ENCODE results near the gene SF3B2.

Gene SF3B2

GRCh38 chr11:66035653-66036333, 16.4 kb upstream of the SF3B2 start:
- H3K9ac ChIP-seq (ENCODE audit: low read depth in 1 of 2, low read length in 2 of 2), result no peak overlapping the region
- no peaks in the 10 kb centered on the region for H3K4me1 ChIP-seq (ENCODE audit: control insufficient read depth in 2 of 2, insufficient read depth in 2 of 2, low read length in 2 of 2)
- H3K36me3 ChIP-seq (ENCODE audit: control insufficient read depth in 2 of 2, insufficient read depth in 2 of 2, low read length in 2 of 2), result no peaks in the 10 kb centered on the region
- H3K9me3 ChIP-seq (ENCODE audit: control insufficient read depth in 2 of 2, low read length in 2 of 2), result no peaks in the 10 kb centered on the region
- H3K27ac ChIP-seq (ENCODE audit: low read depth in 2 of 2, low read length in 2 of 2), result no peak overlapping the region
- H3K27me3 ChIP-seq (ENCODE audit: control insufficient read depth in 2 of 2, insufficient read depth in 2 of 2, low read length in 2 of 2), result peaks cover 0 to 4% of the 10 kb centered on the region in 2 donors
- H3K4me3 ChIP-seq (ENCODE audit: low read length in 2 of 2), result no peak overlapping the region

- Histone ChIP-seq H3K27me3 (ENCODE audit: control insufficient read depth in 2 of 2, insufficient read depth in 2 of 2, low read length in 2 of 2) (peaks cover 0 to 4% of the 10 kb centered on the region in 2 donors), H3K4me1 (ENCODE audit: control insufficient read depth in 2 of 2, insufficient read depth in 2 of 2, low read length in 2 of 2) (no peaks in the 10 kb centered on the region), H3K27ac (ENCODE audit: low read depth in 2 of 2, low read length in 2 of 2) (no peak overlapping the region), H3K36me3 (ENCODE audit: control insufficient read depth in 2 of 2, insufficient read depth in 2 of 2, low read length in 2 of 2) (no peaks in the 10 kb centered on the region), H3K4me3 (ENCODE audit: low read length in 2 of 2) (no peak overlapping the region), H3K9ac (ENCODE audit: low read depth in 1 of 2, low read length in 2 of 2) (no peak overlapping the region), H3K9me3 (ENCODE audit: control insufficient read depth in 2 of 2, low read length in 2 of 2) (no peaks in the 10 kb centered on the region)
Observed at GRCh38 chr11:66036334-66036710, 15.8 kb upstream of the SF3B2 start.

- no peaks in the 10 kb centered on the region for H3K36me3 ChIP-seq (ENCODE audit: control insufficient read depth in 2 of 2, insufficient read depth in 2 of 2, low read length in 2 of 2)
- no peaks in the 10 kb centered on the region for H3K4me1 ChIP-seq (ENCODE audit: control insufficient read depth in 2 of 2, insufficient read depth in 2 of 2, low read length in 2 of 2)
- H3K27ac ChIP-seq (ENCODE audit: low read depth in 2 of 2, low read length in 2 of 2), result no peak overlapping the region
- H3K9me3 ChIP-seq (ENCODE audit: control insufficient read depth in 2 of 2, low read length in 2 of 2), result no peaks in the 10 kb centered on the region
- peaks cover 0 to 4% of the 10 kb centered on the region in 2 donors for H3K27me3 ChIP-seq (ENCODE audit: control insufficient read depth in 2 of 2, insufficient read depth in 2 of 2, low read length in 2 of 2)
- no peak overlapping the region for H3K4me3 ChIP-seq (ENCODE audit: low read length in 2 of 2)
- no peak overlapping the region for H3K9ac ChIP-seq (ENCODE audit: low read depth in 1 of 2, low read length in 2 of 2)
Observed at GRCh38 chr11:66037327-66037726, 14.8 kb upstream of the SF3B2 start.

- Histone ChIP-seq H3K4me1 (ENCODE audit: control insufficient read depth in 2 of 2, insufficient read depth in 2 of 2, low read length in 2 of 2) (no peaks in the 10 kb centered on the region), H3K9ac (ENCODE audit: low read depth in 1 of 2, low read length in 2 of 2) (no peak overlapping the region), H3K9me3 (ENCODE audit: control insufficient read depth in 2 of 2, low read length in 2 of 2) (no peaks in the 10 kb centered on the region), H3K27me3 (ENCODE audit: control insufficient read depth in 2 of 2, insufficient read depth in 2 of 2, low read length in 2 of 2) (peaks cover 0 to 3% of the 10 kb centered on the region in 2 donors), H3K27ac (ENCODE audit: low read depth in 2 of 2, low read length in 2 of 2) (no peak overlapping the region), H3K4me3 (ENCODE audit: low read length in 2 of 2) (no peak overlapping the region), H3K36me3 (ENCODE audit: control insufficient read depth in 2 of 2, insufficient read depth in 2 of 2, low read length in 2 of 2) (no peaks in the 10 kb centered on the region)
Observed at GRCh38 chr11:66039765-66040164, 12.4 kb upstream of the SF3B2 start.

DNA sequence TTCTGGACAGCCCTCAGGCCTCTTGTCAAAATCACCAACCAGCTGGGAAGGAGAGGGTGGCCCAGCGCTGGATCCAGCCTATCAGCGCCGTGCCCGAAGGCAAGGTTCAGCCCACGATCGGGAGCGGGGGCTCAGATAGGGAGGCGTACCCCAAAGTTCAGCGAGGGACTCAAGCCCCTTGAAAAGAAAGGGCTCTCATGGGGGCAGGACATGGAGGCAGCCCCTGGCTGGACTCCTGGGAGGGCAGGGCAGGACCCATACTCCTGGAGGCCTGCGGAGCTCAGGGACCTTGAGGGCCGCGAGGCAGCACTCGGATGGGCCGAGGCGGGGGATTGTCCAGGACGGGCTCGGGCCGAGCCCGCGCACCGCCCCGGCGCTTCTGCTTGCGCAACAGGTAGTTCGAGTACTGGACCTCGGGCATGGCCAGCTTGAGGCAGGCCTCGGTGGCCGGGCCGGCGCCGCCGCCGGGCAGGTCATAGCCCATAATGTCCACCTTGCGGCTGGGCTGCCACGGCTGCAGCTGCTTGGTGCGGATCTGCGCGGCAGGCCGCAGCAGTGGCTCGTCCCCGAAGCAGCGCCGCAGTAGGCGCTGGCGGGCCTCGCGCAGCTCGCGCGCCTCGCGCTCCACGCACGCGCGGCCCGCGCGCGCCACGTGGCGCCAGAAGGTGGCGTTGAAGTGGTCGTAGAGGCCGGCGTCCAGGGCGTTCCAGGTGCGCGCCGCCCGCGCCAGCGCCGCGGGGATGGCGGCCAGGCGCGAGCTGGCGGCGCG, 9.8 kb upstream of the SF3B2 start:
- peaks cover 3 to 6% of the 10 kb centered on the region in 2 donors for H3K27me3 ChIP-seq (ENCODE audit: control insufficient read depth in 2 of 2, insufficient read depth in 2 of 2, low read length in 2 of 2)
- H3K9me3 ChIP-seq (ENCODE audit: control insufficient read depth in 2 of 2, low read length in 2 of 2), result no peaks in the 10 kb centered on the region
- H3K27ac ChIP-seq (ENCODE audit: low read depth in 2 of 2, low read length in 2 of 2), result no peak overlapping the region
- no peak overlapping the region for H3K9ac ChIP-seq (ENCODE audit: low read depth in 1 of 2, low read length in 2 of 2)
- no peaks in the 10 kb centered on the region for H3K4me1 ChIP-seq (ENCODE audit: control insufficient read depth in 2 of 2, insufficient read depth in 2 of 2, low read length in 2 of 2)
- H3K4me3 ChIP-seq (ENCODE audit: low read length in 2 of 2), result no peak overlapping the region
- H3K36me3 ChIP-seq (ENCODE audit: control insufficient read depth in 2 of 2, insufficient read depth in 2 of 2, low read length in 2 of 2), result no peaks in the 10 kb centered on the region

DNA sequence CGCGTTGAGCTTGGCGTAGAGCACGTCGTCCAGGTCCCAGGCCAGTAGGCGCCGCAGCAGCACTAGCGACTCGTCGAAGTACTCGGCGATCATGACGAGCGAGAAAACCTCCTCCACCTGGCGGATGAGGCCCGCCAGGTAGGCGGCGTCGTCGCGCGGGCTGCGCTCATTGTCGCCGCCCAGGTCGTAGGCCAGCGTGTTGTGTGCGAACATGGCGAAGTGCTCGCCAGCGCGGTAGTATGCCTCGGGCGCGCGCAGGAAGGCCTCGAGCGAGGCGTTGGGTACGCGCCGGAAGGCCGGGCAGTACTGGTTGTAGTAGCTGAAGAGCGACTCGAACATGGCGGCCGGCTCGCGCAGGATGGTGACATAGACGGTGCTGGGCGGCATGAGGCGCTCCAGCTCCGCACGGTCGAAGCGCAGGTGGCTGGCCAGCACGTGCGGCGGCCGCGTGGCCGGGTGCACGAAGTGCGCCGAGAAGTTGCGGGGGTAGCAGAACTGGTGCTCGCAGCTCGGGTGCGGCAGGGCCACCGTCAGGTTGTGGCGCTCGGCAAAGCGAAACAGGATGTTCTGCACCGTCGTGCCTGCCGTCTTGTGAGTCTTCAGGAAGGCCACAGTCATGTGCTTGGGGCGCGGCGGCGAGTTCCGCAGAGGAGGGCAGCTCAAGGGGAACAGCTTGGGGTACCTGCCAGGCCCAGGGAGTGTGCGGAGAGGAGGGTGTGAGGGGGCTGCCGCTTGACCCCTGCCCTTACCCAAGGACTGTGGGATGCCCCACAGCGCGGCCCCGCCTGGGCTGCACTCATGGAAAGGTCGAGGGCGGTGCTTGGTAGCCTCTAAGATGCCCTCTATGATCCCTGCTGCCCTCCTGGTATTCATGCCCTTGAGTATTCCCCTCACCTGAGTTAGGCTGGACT, 8.9 kb upstream of the SF3B2 start:
- no peaks in the 10 kb centered on the region for H3K36me3 ChIP-seq (ENCODE audit: control insufficient read depth in 2 of 2, insufficient read depth in 2 of 2, low read length in 2 of 2)
- H3K9ac ChIP-seq (ENCODE audit: low read depth in 1 of 2, low read length in 2 of 2), result no peak overlapping the region
- H3K4me1 ChIP-seq (ENCODE audit: control insufficient read depth in 2 of 2, insufficient read depth in 2 of 2, low read length in 2 of 2), result no peaks in the 10 kb centered on the region
- no peaks in the 10 kb centered on the region for H3K9me3 ChIP-seq (ENCODE audit: control insufficient read depth in 2 of 2, low read length in 2 of 2)
- H3K4me3 ChIP-seq (ENCODE audit: low read length in 2 of 2), result no peak overlapping the region
- H3K27ac ChIP-seq (ENCODE audit: low read depth in 2 of 2, low read length in 2 of 2), result no peak overlapping the region
- H3K27me3 ChIP-seq (ENCODE audit: control insufficient read depth in 2 of 2, insufficient read depth in 2 of 2, low read length in 2 of 2), result peaks cover 3 to 6% of the 10 kb centered on the region in 2 donors

DNA sequence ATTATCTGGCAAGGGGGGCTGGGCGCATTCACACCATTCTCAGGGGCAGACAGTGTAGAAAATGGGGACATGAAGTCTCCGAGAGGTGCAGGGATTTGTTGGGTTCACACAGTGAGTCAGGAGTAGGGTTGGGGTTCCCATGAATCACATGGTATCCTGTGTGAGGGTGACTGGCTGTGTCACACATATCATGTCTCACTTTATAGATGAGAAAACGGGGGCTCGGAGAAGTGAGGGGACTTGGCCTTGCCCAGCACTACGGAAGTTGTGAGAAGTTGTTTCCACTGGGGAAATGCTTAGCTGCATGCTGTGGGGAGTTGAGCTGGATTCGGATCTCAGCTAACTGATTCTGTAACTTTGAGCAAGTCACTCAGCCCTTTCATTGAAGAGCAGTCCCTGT, 7.4 kb upstream of the SF3B2 start:
- Histone ChIP-seq H3K27ac (ENCODE audit: low read depth in 2 of 2, low read length in 2 of 2) (no peak overlapping the region), H3K9ac (ENCODE audit: low read depth in 1 of 2, low read length in 2 of 2) (no peak overlapping the region), H3K9me3 (ENCODE audit: control insufficient read depth in 2 of 2, low read length in 2 of 2) (no peaks in the 10 kb centered on the region), H3K4me3 (ENCODE audit: low read length in 2 of 2) (peak overlapping the region in 1 of 2 donors; percentile 32), H3K36me3 (ENCODE audit: control insufficient read depth in 2 of 2, insufficient read depth in 2 of 2, low read length in 2 of 2) (no peaks in the 10 kb centered on the region), H3K27me3 (ENCODE audit: control insufficient read depth in 2 of 2, insufficient read depth in 2 of 2, low read length in 2 of 2) (peaks cover 3 to 6% of the 10 kb centered on the region in 2 donors), H3K4me1 (ENCODE audit: control insufficient read depth in 2 of 2, insufficient read depth in 2 of 2, low read length in 2 of 2) (no peaks in the 10 kb centered on the region)

- Histone ChIP-seq H3K36me3 (ENCODE audit: control insufficient read depth in 2 of 2, insufficient read depth in 2 of 2, low read length in 2 of 2) (no peaks in the 10 kb centered on the region), H3K27me3 (ENCODE audit: control insufficient read depth in 2 of 2, insufficient read depth in 2 of 2, low read length in 2 of 2) (peaks cover 3 to 6% of the 10 kb centered on the region in 2 donors), H3K4me1 (ENCODE audit: control insufficient read depth in 2 of 2, insufficient read depth in 2 of 2, low read length in 2 of 2) (no peaks in the 10 kb centered on the region), H3K27ac (ENCODE audit: low read depth in 2 of 2, low read length in 2 of 2) (no peak overlapping the region), H3K9me3 (ENCODE audit: control insufficient read depth in 2 of 2, low read length in 2 of 2) (no peaks in the 10 kb centered on the region), H3K9ac (ENCODE audit: low read depth in 1 of 2, low read length in 2 of 2) (no peak overlapping the region), H3K4me3 (ENCODE audit: low read length in 2 of 2) (peak overlapping the region in 1 of 2 donors; percentile 32)
Observed at GRCh38 chr11:66045177-66045639, 7.0 kb upstream of the SF3B2 start.

- Histone ChIP-seq H3K27me3 (ENCODE audit: control insufficient read depth in 2 of 2, insufficient read depth in 2 of 2, low read length in 2 of 2) (peaks cover 3 to 6% of the 10 kb centered on the region in 2 donors), H3K9ac (ENCODE audit: low read depth in 1 of 2, low read length in 2 of 2) (no peak overlapping the region), H3K9me3 (ENCODE audit: control insufficient read depth in 2 of 2, low read length in 2 of 2) (no peaks in the 10 kb centered on the region), H3K4me3 (ENCODE audit: low read length in 2 of 2) (no peak overlapping the region), H3K4me1 (ENCODE audit: control insufficient read depth in 2 of 2, insufficient read depth in 2 of 2, low read length in 2 of 2) (peaks cover 9 to 12% of the 10 kb centered on the region in 2 donors), H3K27ac (ENCODE audit: low read depth in 2 of 2, low read length in 2 of 2) (no peak overlapping the region), H3K36me3 (ENCODE audit: control insufficient read depth in 2 of 2, insufficient read depth in 2 of 2, low read length in 2 of 2) (no peaks in the 10 kb centered on the region)
Observed at GRCh38 chr11:66046901-66047300, 5.3 kb upstream of the SF3B2 start.

All from mucosa of rectum (tissue), 2 donors.